ENCODE measurements around the gene NDUFS6. TPM values are rescaled to one million over a fixed set of nuclear protein-coding genes. Genes with fewer than 3 reads are reported as not detected.

Gene NDUFS6
- total and polyA plus RNA-seq, 2 of the 8 experiments (the other 6 are each of a cell fraction or from before 2014, with no cell fraction given), result 72.7 to 191 TPM

GRCh38 chr5:1857256-1857600 lies 56.0 kb downstream of the NDUFS6 start:
- Histone ChIP-seq H3K56ac (replicated peaks; ENCODE audit: insufficient read length, low read depth, low read length) (no peak overlapping the region), H3K79me1 (ENCODE audit: low read depth, low read length) (no peaks in the 10 kb centered on the region), H4K20me1 (replicated peaks in 1 of 2; ENCODE audit: control insufficient read depth in 1 of 2, insufficient read depth in 2 of 2, low read length in 2 of 2) (no peaks in the 10 kb centered on the region), H2BK15ac (ENCODE audit: low read length) (no peak overlapping the region), H3K18ac (ENCODE audit: extremely low read depth, low read length) (no peak overlapping the region), H3K4me3 (ENCODE audit: extremely low read depth in 1 of 4, insufficient read depth in 2 of 4, low read depth in 3 of 4, low read length in 4 of 4) (no peak overlapping the region), H3K4me1 (replicated peaks in 1 of 4; ENCODE audit: control insufficient read depth in 3 of 4, insufficient read depth in 4 of 4, low read length in 3 of 4) (no peaks in the 10 kb centered on the region; a peak in 1 of 7 replicates), H2BK120ac (replicated peaks; ENCODE audit: low read depth, low read length) (no peak overlapping the region), H3K36me3 (ENCODE audit: control insufficient read depth in 2 of 4, insufficient read depth in 4 of 4, low read length in 3 of 4) (no peaks in the 10 kb centered on the region), H2BK12ac (ENCODE audit: low read depth, low read length) (no peak overlapping the region), H3K23me2 (ENCODE audit: low read depth, low read length) (no peaks in the 10 kb centered on the region), H3K4ac (replicated peaks; ENCODE audit: insufficient read length, low read depth, low read length) (no peak overlapping the region), H2AK5ac (ENCODE audit: low read depth, low read length) (no peak overlapping the region), H3K27me3 (replicated peaks in 1 of 4; ENCODE audit: control insufficient read depth in 3 of 4, extremely low read depth in 1 of 4, insufficient read depth in 3 of 4, low read length in 3 of 4) (peaks cover 3 to 49% (median 30%) of the 10 kb centered on the region in 4 experiments), H3K79me2 (ENCODE audit: control insufficient read depth in 1 of 2, insufficient read depth in 2 of 2, low read length in 2 of 2) (no peaks in the 10 kb centered on the region), H2BK5ac (ENCODE audit: low read depth, low read length) (no peak overlapping the region), H3K4me2 (ENCODE audit: insufficient read depth in 1 of 2, low read depth in 2 of 2, low read length in 2 of 2) (no peak overlapping the region), H3K9ac (replicated peaks in 1 of 4; ENCODE audit: extremely low read depth in 1 of 4, low read depth in 3 of 4, low read length in 3 of 4) (no peak overlapping the region), H3K9me3 (ENCODE audit: insufficient read depth in 2 of 2, low read depth in 1 of 2, low read length in 1 of 2) (no peaks in the 10 kb centered on the region), H4K91ac (replicated peaks; ENCODE audit: insufficient read length, low read length) (no peak overlapping the region), H3K14ac (ENCODE audit: insufficient read length) (no peak overlapping the region), H3K23ac (ENCODE audit: insufficient read length) (no peak overlapping the region), H3K27ac (ENCODE audit: low read depth, low read length) (no peak overlapping the region), H4K8ac (ENCODE audit: extremely low read depth, insufficient read depth, low read length) (no peak overlapping the region), H2AFZ (ENCODE audit: low read length) (no peak overlapping the region), H4K5ac (ENCODE audit: insufficient read length, low read depth, low read length) (no peak overlapping the region), H2BK20ac (ENCODE audit: low read length) (no peak overlapping the region)
- DNase-seq (ENCODE audit: low read depth in 1 of 2, low spot score in 2 of 2), result no peak
- 79% methylated on average over 16 of the region's 32 CpGs; no CpG with 5 or more reads in 1 of the 2 experiments for whole genome bisulfite sequencing, 2 experiments (ENCODE audit: extremely low coverage in 1 of 2, insufficient coverage in 1 of 2, insufficient read length in 1 of 2, insufficient replicate concordance in 2 of 2, low coverage in 1 of 2, low lambda C conversion rate in 2 of 2, missing lambda C conversion rate in 1 of 2)
- no peak for FAIRE-seq
- POLR2A ChIA-PET (ENCODE audit: partially characterized antibody), result no interaction called here
- TF ChIP-seq EZH2 (IDR thresholded peaks at IDR 0.05; ENCODE audit: low read depth, low read length, severe bottlenecking) (peak; percentile 15), EP300 (IDR thresholded peaks at IDR 0.05; ENCODE audit: borderline replicate concordance in 1 of 2, low read depth in 2 of 2, low read length in 2 of 2) (no peak)
- CTCF ChIA-PET (ENCODE audit: partially characterized antibody), result no interaction called here
